Effector CD8-positive, alpha-beta T cell (primary cell): ENCODE measurements around the gene MBP.

ENCODE experiments used
- DNase-seq: peaks from one replicate; lab custom pipeline; 2025; lab: John Stamatoyannopoulos, UW
- total RNA-seq, 4 experiments: gene quantifications; one replicate each; lab custom pipeline; 2026; lab: John Stamatoyannopoulos, UW

MBP gene
- 357 to 646 (median 508) reads per million in 4 experiments for total RNA-seq

DNA sequence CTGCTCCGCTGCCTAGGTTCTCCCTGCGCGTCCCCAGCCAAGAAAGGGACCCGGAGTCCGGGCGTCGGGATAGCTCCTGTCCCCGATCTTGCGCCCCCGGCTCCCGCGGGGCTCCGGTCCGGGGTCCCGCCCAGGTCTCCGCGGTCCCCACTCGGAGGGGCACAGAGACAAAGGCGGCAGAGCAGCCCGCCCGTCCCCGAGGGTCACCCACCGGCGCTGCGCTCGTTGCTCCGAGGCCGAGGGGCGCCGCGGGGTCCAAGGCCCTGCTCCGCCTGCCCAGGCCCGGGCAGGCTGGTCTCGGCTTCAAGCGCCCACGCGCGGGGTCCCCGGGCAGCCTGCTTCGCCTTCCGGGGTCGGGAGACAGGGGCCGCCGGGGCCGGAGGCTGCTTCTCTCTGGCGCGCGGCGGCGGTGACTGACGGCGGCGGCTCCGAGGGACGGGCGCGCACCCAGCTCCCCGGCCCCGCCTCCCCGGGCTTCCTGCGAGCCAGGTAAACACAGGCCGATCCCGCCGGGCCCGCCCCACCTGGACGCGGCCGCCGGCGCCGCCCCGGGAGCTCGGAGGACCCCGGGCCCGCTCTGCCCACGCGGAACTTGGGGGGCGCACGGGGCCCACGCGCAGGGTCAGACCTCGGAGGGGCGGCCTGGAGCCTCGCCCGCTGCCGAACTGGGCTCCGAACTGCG, at the start of gene MBP:
TSS of gene MBP (minus strand) at position 415 of the 682 bp plus-strand sequence. CDS start 27,522 bp downstream, outside the sequence.
- DNase-seq, result peak; percentile 44

DNA sequence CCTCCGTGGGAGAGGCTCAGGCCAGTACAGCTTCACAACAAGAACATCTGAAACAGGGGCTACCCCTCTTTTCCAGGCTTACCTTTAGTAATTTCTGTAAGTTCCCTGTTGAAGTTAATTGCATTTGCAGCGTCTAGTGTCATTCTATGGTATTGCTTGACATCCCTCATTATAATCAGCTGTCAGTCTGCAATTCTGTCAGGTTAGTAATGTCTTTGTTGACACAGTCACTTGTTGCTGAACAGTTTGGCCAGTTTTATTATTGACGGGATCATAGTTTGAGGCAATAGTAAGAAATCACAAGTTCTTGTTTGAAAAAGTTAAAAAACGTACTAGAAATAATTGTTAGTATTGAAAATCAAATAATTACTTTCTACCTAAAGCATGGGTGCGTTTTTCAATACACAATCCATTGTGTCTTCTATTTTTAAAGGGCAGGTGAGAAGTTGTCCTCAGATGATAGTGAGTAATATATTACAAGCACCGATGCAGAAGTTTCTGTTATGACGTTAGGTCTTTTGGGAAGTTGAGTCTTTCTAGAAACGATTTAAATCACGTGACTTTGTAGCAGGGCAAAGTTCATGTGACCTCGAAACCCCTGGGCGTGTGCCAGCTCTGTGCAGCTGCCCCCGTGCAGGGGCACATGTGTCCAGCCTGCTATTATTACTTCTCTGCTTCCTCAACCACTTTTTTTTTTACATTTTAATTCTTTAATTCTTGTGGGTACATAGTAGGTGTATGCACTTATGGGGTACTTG, 49.5 kb upstream of the MBP start:
- DNase-seq, result no peak

DNA sequence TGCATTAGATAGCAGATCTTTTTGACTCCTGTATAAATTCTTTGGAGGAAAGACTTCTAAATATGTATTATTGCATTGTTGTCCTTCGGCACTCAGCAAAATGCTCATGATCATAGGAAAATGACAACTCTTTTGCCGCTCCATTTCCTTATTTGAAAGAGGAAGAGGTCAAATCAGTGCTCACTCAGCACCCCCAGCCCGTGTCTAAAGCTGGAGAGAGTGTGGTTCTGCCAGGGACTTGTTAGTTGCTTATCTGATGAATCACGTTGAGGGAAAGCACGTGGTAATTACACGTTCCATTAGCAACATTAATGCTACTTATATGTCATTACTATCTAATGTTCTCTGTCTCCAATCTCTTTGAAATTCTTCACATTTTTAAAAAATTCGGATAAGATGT, 46.0 kb upstream of the MBP start:
- DNase-seq, result no peak

DNA sequence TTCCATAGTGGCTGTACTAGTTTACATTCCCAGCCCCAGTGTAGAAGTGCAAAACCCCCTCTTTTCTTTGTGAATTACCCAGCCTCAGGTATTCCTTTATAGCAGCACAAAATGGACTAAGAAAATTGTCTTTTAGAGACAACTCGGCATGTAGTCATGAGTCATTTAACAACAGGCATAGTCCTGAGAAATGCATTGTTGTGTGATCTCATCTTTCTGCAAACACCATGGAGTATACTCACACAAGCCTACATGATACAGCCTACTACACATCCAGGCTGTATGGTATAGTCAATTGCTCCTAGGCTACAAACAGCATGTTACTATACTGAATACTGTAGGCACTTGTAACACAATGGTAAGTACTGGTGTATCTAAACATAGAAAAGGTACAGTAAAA, 44.4 kb upstream of the MBP start:
- DNase-seq, result no peak

- no peak for DNase-seq
These were observed 40.9 kb upstream of the MBP start for GRCh38 chr18:77173275-77174030.

GRCh38 chr18:77170890-77171410, 38.4 kb upstream of the MBP start:
- no peak for DNase-seq

- no peak for DNase-seq
These were observed 36.3 kb upstream of the MBP start for GRCh38 chr18:77168811-77169311.

DNA sequence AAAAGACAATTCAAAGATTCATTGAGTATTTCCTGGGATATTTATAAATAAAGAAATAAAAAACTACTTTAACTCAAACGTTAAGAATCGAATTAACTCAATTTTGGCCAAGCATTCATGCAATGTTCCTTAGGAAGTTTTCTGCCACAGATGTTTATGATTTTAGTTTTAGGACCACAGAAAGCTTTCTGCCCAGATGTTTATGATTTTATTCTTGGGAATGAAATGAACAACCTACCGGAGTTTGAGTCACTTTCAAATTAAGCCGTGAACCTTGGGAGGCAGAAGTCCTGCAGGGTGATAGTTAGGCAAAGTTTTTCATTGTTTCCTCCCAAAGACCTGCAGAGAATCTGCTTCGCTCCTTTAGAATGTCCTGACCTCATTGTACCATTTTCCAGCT, 34.7 kb upstream of the MBP start:
- DNase-seq, result no peak

DNA sequence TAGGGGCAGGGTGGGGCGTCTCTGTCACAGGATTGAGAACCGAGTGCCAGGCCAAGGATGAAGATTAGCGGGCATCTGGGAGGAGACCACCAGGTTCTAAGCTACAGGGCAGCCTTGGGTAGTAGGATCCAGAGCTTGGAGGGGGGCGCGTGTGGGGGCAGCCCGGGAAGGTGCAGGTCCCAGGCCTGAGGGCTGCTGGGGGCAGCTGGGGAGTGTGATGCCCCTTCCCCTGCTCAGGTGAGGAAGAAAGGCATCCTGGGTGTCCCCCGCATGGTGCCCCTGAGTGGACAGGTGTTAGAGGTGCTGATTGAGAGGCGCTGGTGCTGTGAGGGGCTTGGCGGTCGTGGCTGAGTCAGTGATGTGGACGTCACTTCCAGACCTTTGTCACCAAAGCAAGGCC, 33.9 kb upstream of the MBP start:
- DNase-seq, result no peak

- no peak for DNase-seq
These were observed 33.1 kb upstream of the MBP start for GRCh38 chr18:77165503-77166188.

GRCh38 chr18:77164763-77165485, 32.3 kb upstream of the MBP start:
- DNase-seq, result no peak

- no peak for DNase-seq
These were observed 31.4 kb upstream of the MBP start for GRCh38 chr18:77164026-77164425.

- no peak for DNase-seq
These were observed 30.0 kb upstream of the MBP start for GRCh38 chr18:77162580-77162979.

DNA sequence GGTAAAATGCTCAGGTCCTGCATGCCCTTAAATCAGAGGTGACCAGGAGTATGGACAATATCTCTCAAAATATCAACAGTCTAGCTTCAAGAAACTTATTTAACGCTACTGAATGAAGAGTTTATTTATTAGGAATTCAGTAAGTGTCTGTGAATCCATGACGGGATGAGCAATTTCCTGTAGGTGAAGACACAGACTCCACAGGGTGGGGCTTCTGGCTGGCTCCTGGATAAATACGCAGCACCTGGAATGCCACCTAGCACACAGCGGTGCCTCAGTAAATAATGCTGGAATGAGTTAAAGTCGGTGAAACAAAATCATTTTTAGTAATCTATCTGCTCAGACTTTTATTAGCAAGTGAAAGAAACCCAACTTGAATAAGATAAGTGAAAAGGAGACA, 29.4 kb upstream of the MBP start:
- no peak for DNase-seq

DNA sequence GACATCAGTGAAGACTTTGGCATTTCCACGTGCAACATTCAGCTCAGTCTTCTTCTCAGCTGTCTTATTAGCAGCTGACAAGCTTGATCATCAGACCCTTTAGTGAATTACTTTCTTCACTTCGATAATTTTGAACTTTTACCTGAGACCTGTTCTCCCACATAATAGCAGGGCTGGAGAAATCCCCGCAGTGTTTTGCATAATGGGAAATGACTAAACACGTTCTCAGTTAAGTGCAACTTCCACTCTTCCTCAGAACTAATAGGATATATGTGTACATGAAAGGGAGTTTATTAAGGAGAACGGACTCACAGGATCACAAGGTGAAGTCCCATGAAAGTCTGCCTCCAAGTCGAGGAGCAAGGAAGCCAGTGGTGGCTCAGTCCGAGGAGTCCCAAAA, 28.8 kb upstream of the MBP start:
- no peak for DNase-seq

DNA sequence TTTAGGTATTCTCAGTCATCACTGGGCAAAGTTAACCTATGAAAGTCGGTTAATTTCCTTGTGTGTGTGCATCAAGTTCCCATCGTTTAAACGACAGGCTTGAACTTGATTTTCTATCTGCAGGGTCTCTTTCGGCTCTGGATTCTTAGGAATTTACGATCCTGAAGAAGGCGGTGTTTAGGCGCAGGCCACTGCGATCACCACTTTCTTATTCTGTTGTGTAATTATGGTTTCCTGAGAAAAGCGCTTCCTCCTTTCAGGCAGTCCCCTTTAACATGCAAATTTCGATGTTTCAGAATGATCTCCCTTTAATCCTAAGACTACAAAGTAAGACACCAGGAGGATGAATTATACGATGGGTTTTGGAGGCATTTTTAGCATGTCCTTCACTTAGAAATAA, 27.9 kb upstream of the MBP start:
- no peak for DNase-seq

GRCh38 chr18:77157312-77157711, 24.7 kb upstream of the MBP start:
- DNase-seq, result no peak

- DNase-seq, result no peak
These were observed 22.4 kb upstream of the MBP start for GRCh38 chr18:77155031-77155430.

GRCh38 chr18:77153404-77153803, 20.8 kb upstream of the MBP start:
- DNase-seq, result no peak

DNA sequence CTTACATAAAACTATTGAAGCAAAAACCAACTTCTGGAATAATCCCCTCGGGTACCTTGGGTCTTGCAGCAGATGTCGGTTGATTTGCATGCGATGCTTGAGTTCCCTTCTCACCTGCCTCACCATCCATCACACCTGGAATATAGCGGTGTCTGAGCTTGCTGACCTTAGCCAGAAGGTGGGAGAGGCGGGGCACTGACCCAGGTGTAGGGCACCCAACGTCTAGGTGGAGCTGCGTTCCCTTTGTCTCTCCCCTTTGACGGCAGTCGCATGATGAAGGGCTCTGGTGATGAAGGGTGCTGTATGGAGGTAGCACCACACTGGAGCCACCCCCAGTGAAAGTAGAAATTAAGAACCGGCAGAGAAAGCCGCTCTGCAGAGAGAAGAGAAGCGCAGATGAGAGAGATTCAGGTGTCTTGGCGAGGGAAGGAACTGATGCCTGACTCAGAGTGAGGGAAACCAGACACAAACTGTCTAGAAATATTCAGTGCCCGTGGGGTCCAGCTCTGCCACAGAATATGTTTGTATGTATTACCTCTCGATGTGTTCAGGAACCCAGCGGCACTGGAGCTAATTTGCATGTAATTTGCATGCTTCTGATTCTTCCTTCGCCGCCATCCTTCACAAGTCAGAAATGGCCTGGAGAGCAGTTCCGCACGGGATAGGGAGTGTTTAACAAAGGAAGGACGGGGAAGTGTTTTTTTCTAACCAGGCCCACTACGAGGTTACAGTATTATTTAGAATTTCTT, 19.4 kb upstream of the MBP start:
- DNase-seq, result no peak
